HCT116 (cell line): ENCODE results near the gene PRPH. TPM values are rescaled to one million over a fixed set of nuclear protein-coding genes. Genes with fewer than 3 reads are reported as not detected.

Experiments
- ATAC-seq: fragments of 200-7000 bp; cut with Tn5 transposase; 2 replicates; pipeline ENCODE4 v1.9.1; 2020; ENCODE audit warnings: mild to moderate bottlenecking, moderate library complexity
- BruUV-seq: library from RNA; stranded (reverse); fragments of 400-500 nt; replicated peaks from 2 replicates; lab custom pipeline; 2021; lab: Mats Ljungman, UMichigan
- CTCF ChIA-PET: fragments of 300-600 bp; sonication (Branson Sonifier 250); formaldehyde crosslinking; loops from one replicate; lab custom pipeline; 2021; ENCODE audit warnings: antibody characterized with exemption; lab: Charles Lee
- POLR2A ChIA-PET: fragments of 300-600, 350-600 bp; sonication (Branson Sonifier 250); formaldehyde crosslinking; loops from one replicate; lab custom pipeline; 2021; ENCODE audit warnings: antibody characterized with exemption; lab: Charles Lee
- RAD21 ChIA-PET, 2 experiments: fragments of 300-600 bp; sonication (Branson Sonifier 250); formaldehyde crosslinking; loops; one replicate each; lab custom pipeline; 2023; ENCODE audit warnings: low total read pairs in 2 of 2; ENCODE audit not compliant: uncharacterized antibody in 2 of 2, unreplicated experiment in 2 of 2, low non-redundant PET in 1 of 2; lab: Charles Lee
- DNase-seq: peaks from one replicate; pipeline ENCODE4 v3.0.0-alpha.2; 2010; ENCODE audit warnings: low read depth, low spot score
- H2AFZ ChIP-seq: fragments of 200-600 bp; shearing (Covaris generic), sonication (generic); 2 replicates; pipeline ENCODE4 v1.6.1; 2017; ENCODE audit warnings: low read depth, mixed run types, mixed read lengths, antibody characterized with exemption, low read length; ENCODE audit not compliant: poor library complexity, severe bottlenecking
- H3K27ac ChIP-seq: 2 replicates; pipeline ENCODE4 v1.5.1; 2012; ENCODE audit warnings: low read depth, low read length
- H3K27me3 ChIP-seq: fragments of 200-600 bp; sonication (generic); 2 replicates; pipeline ENCODE4 v1.6.1; 2016; ENCODE audit warnings: mixed run types, low read length, mixed read lengths; ENCODE audit not compliant: insufficient read depth
- H3K36me3 ChIP-seq, 2 experiments: fragments of 200-500 bp in 1 of 2; fragments of 200-600 bp in 1 of 2; sonication (Bioruptor generic) in 1 of 2; sonication (generic) in 1 of 2; 2 replicates each; pipeline versions ENCODE4 v1.5.1 to v1.6.1; 2014 to 2016; ENCODE audit warnings: low read length in 2 of 2, inconsistent platforms in 1 of 2, mixed read lengths in 1 of 2, mixed run types in 1 of 2; ENCODE audit not compliant: insufficient read depth in 2 of 2, control insufficient read depth in 1 of 2
- H3K4me1 ChIP-seq, 2 experiments: fragments of 200-600 bp in 1 of 2; sonication (generic) in 1 of 2; 2 replicates each; pipeline versions ENCODE4 v1.5.1 to v1.6.1; 2012 to 2017; ENCODE audit warnings: low read length in 2 of 2, inconsistent platforms in 1 of 2, mild to moderate bottlenecking in 1 of 2, mixed read lengths in 1 of 2, mixed run types in 1 of 2, moderate library complexity in 1 of 2; ENCODE audit not compliant: insufficient read depth in 2 of 2, control insufficient read depth in 1 of 2
- H3K4me2 ChIP-seq: fragments of 200-600 bp; sonication (generic); 2 replicates; pipeline ENCODE4 v1.6.1; 2017; ENCODE audit warnings: mixed run types, low read length, mixed read lengths
- H3K4me3 ChIP-seq, 2 experiments: fragments of 200-600 bp in 1 of 2; sonication (generic) in 1 of 2; replicated peaks in 1 of 2; 2 replicates each; pipeline ENCODE4 v1.5.1; 2011 to 2016; ENCODE audit warnings: low read length in 2 of 2, control low read depth in 1 of 2, low read depth in 1 of 2, mild to moderate bottlenecking in 1 of 2, mixed read lengths in 1 of 2, mixed run types in 1 of 2
- H3K79me2 ChIP-seq: fragments of 200-600 bp; sonication (generic); 2 replicates; pipeline ENCODE4 v1.6.1; 2017; ENCODE audit warnings: mild to moderate bottlenecking, mixed run types, low read length, moderate library complexity, mixed read lengths; ENCODE audit not compliant: insufficient read depth
- H3K9ac ChIP-seq: fragments of 200-600 bp; sonication (generic); 2 replicates; pipeline ENCODE4 v1.6.1; 2016; ENCODE audit warnings: low read length, mixed read lengths
- H3K9me2 ChIP-seq: fragments of 200-600 bp; sonication (generic), shearing (Covaris generic); 2 replicates; pipeline ENCODE4 v1.6.1; 2017; ENCODE audit warnings: mixed run types, mild to moderate bottlenecking, moderate library complexity; ENCODE audit not compliant: insufficient read depth
- H3K9me3 ChIP-seq, 2 experiments: fragments of 200-500 bp in 1 of 2; fragments of 200-600 bp in 1 of 2; sonication (Bioruptor generic) in 1 of 2; sonication (generic) in 1 of 2; 2 replicates each; pipeline ENCODE4 v1.6.1; 2014 to 2017; ENCODE audit warnings: low read length in 2 of 2, mixed read lengths in 2 of 2, inconsistent platforms in 1 of 2, low read depth in 1 of 2, mild to moderate bottlenecking in 1 of 2, mixed run types in 1 of 2, moderate library complexity in 1 of 2; ENCODE audit not compliant: control insufficient read depth in 1 of 2, insufficient read depth in 1 of 2
- H4K20me1 ChIP-seq: fragments of 200-600 bp; sonication (generic), shearing (Covaris generic); 2 replicates; pipeline ENCODE4 v1.6.1; 2017; ENCODE audit warnings: mixed run types, mild to moderate bottlenecking, moderate library complexity; ENCODE audit not compliant: insufficient read depth
- CEBPB ChIP-seq: IDR thresholded peaks from 2 replicates; pipeline ENCODE4 v1.6.1; 2012; ENCODE audit warnings: low read depth
- CTCF ChIP-seq, 3 experiments: fragments of 200-600 bp in 1 of 3; sonication (generic) in 1 of 3; IDR thresholded peaks in 2 of 3; conservative IDR thresholded peaks in 1 of 3; 2 replicates each; pipeline ENCODE4 v1.5.1; 2012 to 2017; ENCODE audit warnings: low read depth in 2 of 3, low read length in 2 of 3, antibody characterized with exemption in 1 of 3, borderline replicate concordance in 1 of 3, control low read depth in 1 of 3, mild to moderate bottlenecking in 1 of 3, mixed read lengths in 1 of 3, mixed run types in 1 of 3, moderate library complexity in 1 of 3; ENCODE audit not compliant: insufficient read depth in 1 of 3
- EGR1 ChIP-seq: IDR thresholded peaks from 2 replicates; pipeline ENCODE4 v1.6.1; 2012; ENCODE audit warnings: low read depth
- ELF1 ChIP-seq: IDR thresholded peaks from 2 replicates; pipeline ENCODE4 v1.6.1; 2012; ENCODE audit warnings: low read depth, borderline replicate concordance
- EZH2 ChIP-seq: fragments of 200-600 bp; sonication (generic); IDR thresholded peaks from 2 replicates; pipeline ENCODE4 v1.6.1; 2017; ENCODE audit warnings: antibody characterized with exemption, mixed run types
- FOSL1 ChIP-seq: IDR thresholded peaks from 2 replicates; pipeline ENCODE4 v1.6.1; 2012; ENCODE audit warnings: low read depth
- JUND ChIP-seq: IDR thresholded peaks from 2 replicates; pipeline ENCODE4 v1.6.1; 2012
- POLR2A ChIP-seq: IDR thresholded peaks from 2 replicates; pipeline ENCODE4 v1.7.0; 2011; ENCODE audit warnings: borderline replicate concordance; ENCODE audit not compliant: insufficient read depth, insufficient read length; ENCODE audit errors: extremely low read depth
- POLR2AphosphoS5 ChIP-seq: IDR thresholded peaks from 2 replicates; pipeline ENCODE4 v1.6.1; 2011; ENCODE audit warnings: mild to moderate bottlenecking, low read depth, low read length, moderate library complexity
- RAD21 ChIP-seq: IDR thresholded peaks from 2 replicates; pipeline ENCODE4 v1.6.1; 2012; ENCODE audit warnings: low read depth, mild to moderate bottlenecking
- REST ChIP-seq: IDR thresholded peaks from 2 replicates; pipeline ENCODE4 v1.6.1; 2012; ENCODE audit warnings: low read depth
- SP1 ChIP-seq: IDR thresholded peaks from 2 replicates; pipeline ENCODE4 v1.6.1; 2012; ENCODE audit warnings: low read depth
- SRF ChIP-seq: IDR thresholded peaks from 2 replicates; pipeline ENCODE4 v1.6.1; 2012; ENCODE audit warnings: low read depth
- YY1 ChIP-seq: IDR thresholded peaks from 2 replicates; pipeline ENCODE4 v1.6.1; 2011; ENCODE audit warnings: low read length, low read depth, moderate library complexity, mild to moderate bottlenecking; ENCODE audit not compliant: insufficient replicate concordance; ENCODE audit errors: extremely low read depth
- ZFX ChIP-seq: fragments of 450-650 bp; IDR thresholded peaks from 2 replicates; pipeline ENCODE4 v1.6.1; 2017
- ZNF274 ChIP-seq: fragments of 200-500 bp; sonication (Bioruptor generic); IDR thresholded peaks from 2 replicates; pipeline ENCODE4 v1.6.1; 2014; ENCODE audit warnings: mild to moderate bottlenecking, low read depth, low read length, inconsistent platforms
- intact Hi-C: fragments of 100-400 bp; cut with micrococcal nuclease; formaldehyde crosslinking; loops from 2 replicates; pipeline ENCODE4 v1.10.0; 2022
- total RNA-seq: library from RNA; stranded (reverse); gene quantifications from one replicate; pipeline ENCODE4 v1.2.1, GENCODE V29; 2021; ENCODE audit not compliant: unreplicated experiment
- TF ChIP-seq, protein P1 (sequence below): IDR thresholded peaks from 2 replicates; pipeline ENCODE4 v1.6.1; 2012

Gene PRPH
- total RNA-seq, 1 experiment from 2014 or later = 6.7 TPM

DNA sequence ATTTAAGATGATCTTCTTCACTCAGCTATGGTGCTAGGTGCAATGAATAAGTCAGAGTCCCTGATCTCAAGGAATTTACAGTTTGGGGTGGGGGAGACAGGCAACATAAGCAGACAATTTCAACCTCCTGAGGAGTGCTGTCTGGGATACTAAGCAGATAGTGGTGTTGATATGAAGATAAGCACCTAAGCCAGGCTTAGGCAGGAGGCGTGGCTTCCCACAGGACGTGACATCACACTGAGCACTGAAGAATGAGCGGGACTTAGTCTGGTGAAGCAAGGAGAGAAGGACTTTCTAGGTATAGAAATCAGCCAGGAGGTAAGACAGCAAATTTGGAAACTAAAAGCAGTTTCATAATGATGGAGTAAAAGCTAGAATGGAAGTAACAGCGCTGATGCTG, 6.8 kb downstream of the PRPH start:
- H3K27ac ChIP-seq = no peak overlapping the region
- POLR2A ChIA-PET = no interaction called here
- no peaks in the 10 kb centered on the region for H3K9me2 ChIP-seq
- peak overlapping the region; percentile 50 for H2AFZ ChIP-seq
- no peaks in the 10 kb centered on the region for H3K79me2 ChIP-seq
- intact Hi-C loops = no loop called here
- no peaks in the 10 kb centered on the region for H3K9me3 ChIP-seq
- no peaks in the 10 kb centered on the region for H3K27me3 ChIP-seq
- H3K9ac ChIP-seq = no peak overlapping the region
- H3K4me2 ChIP-seq = peak overlapping the region; percentile 34; the same call in 1 of the 2 replicates
- no peaks in the 10 kb centered on the region for H3K36me3 ChIP-seq
- peaks cover 9 to 25% of the 10 kb centered on the region in 2 experiments; a peak in 3 of 4 replicates for H3K4me1 ChIP-seq
- no peak for DNase-seq
- H3K4me3 ChIP-seq = no peak overlapping the region
- no peak for ATAC-seq
- TF ChIP-seq JUND (no peak), POLR2AphosphoS5 (no peak), POLR2A (no peak), FOSL1 (no peak), CEBPB (no peak), EGR1 (no peak), SP1 (no peak), REST (no peak), ZNF274 (no peak), RAD21 (no peak), SRF (no peak), CTCF (IDR thresholded peaks at IDR 0.05 in 2 of 3, conservative IDR thresholded peaks at IDR 0.05 in 1 of 3; ENCODE audit: borderline replicate concordance in 1 of 3, insufficient read depth in 1 of 3, low read depth in 2 of 3, low read length in 2 of 3) (no peak), YY1 (no peak), EZH2 (no peak), ZFX (no peak), ELF1 (no peak)
- TF ChIP-seq, protein P1, sequence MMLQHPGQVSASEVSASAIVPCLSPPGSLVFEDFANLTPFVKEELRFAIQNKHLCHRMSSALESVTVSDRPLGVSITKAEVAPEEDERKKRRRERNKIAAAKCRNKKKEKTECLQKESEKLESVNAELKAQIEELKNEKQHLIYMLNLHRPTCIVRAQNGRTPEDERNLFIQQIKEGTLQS = no peak
- RAD21 ChIA-PET = no interaction called here
- H4K20me1 ChIP-seq = no peaks in the 10 kb centered on the region
- CTCF ChIA-PET = interaction anchor here (0.7 kb wide), 1 partner anchor 12 kb away, joined by 3 read pairs; no protein-coding TSS in a partner anchor
- BruUV-seq = no TSS peak
